Measurements from ENCODE around the gene EIF5. TPM values are rescaled to one million over a fixed set of nuclear protein-coding genes. Genes with fewer than 3 reads are reported as not detected.

EIF5 gene
- total and polyA plus RNA-seq, 2 of the 4 experiments (the other 2 are of a cell fraction), result 181 to 241 TPM

DNA sequence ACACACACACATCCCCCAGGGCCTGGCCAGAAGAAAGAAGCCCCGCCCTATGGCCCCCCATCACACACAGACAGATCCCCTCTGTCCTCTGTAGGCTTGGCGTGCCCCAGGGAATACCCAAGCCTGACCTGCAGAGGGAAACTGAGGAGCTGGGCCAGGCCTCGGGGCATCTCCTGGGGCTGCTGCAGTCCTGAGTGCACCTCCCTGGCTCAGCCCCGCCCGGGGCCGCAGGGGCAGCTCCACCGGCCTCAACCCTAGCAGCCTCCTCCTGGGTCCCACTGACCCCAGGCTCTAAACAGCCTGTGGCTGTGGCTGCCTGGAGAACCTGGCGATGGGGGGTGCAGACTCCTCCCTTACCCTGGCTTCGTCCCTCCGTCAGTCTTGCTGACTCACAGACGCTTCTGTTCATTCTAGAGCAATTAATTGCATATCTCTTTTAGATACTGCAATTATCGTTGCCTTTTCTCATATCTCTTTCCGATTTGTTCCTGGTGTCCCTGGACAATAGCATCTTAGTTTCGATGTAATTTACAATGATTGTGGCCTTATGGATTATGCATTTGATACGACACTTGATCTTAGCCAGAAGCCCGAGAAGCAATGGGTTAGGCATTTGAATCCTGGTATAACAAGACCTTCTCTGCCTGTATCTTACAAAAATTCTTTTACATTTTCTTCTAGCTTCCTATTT lies 45.8 kb upstream of the EIF5 start:
- CTCF ChIA-PET, result interaction anchor here (0.7 kb wide), 1 partner anchor 26 kb away, joined by 3 read pairs; no protein-coding TSS in a partner anchor
- intact Hi-C loops (cut with micrococcal nuclease) (no loop called here), dilution Hi-C loops (cut with HindIII; ENCODE audit: low sequenced_read_pairs, unreplicated experiment) (no loop called here), in situ Hi-C loops (cut with MboI; ENCODE audit: low sequenced_read_pairs) (no loop called here)
- Histone ChIP-seq H3K9me3 (ENCODE audit: control insufficient read depth, insufficient read depth, low read length) (no peaks in the 10 kb centered on the region), H3K4me3 (ENCODE audit: insufficient read depth, low read depth, low read length) (no peak overlapping the region), H3K27ac (ENCODE audit: insufficient read depth, low read length) (no peak overlapping the region), H2AK5ac (ENCODE audit: low read depth, low read length) (no peak overlapping the region), H4K8ac (ENCODE audit: low read depth in 2 of 2, low read length in 2 of 2) (no peak overlapping the region), H3K4ac (ENCODE audit: low read depth, low read length) (no peak overlapping the region), H3K4me1 (ENCODE audit: control insufficient read depth, insufficient read depth, low read length) (no peaks in the 10 kb centered on the region), H2BK120ac (ENCODE audit: low read depth, low read length) (no peak overlapping the region), H3K9me1 (ENCODE audit: insufficient read depth, low read length) (no peaks in the 10 kb centered on the region), H4K91ac (ENCODE audit: insufficient read depth, low read depth, low read length) (no peak overlapping the region), H2AFZ (replicated peaks; ENCODE audit: low read length, poor library complexity) (no peak overlapping the region), H3K14ac (replicated peaks; ENCODE audit: low read depth, low read length) (no peak overlapping the region), H2AK9ac (replicated peaks; ENCODE audit: low read depth, low read length, poor library complexity) (no peak overlapping the region), H2BK15ac (ENCODE audit: low read depth, low read length) (no peak overlapping the region), H3K4me2 (ENCODE audit: low read depth, low read length) (no peak overlapping the region), H4K20me1 (ENCODE audit: insufficient read depth, low read length) (no peaks in the 10 kb centered on the region; the same call in 1 of the 2 replicates), H3K23ac (ENCODE audit: low read depth, low read length) (no peak overlapping the region), H3K18ac (ENCODE audit: low read depth, low read length) (no peak overlapping the region), H3K36me3 (ENCODE audit: control insufficient read depth, insufficient read depth, low read length) (no peaks in the 10 kb centered on the region), H3K27me3 (ENCODE audit: control insufficient read depth, insufficient read depth, low read length) (peaks cover 61% of the 10 kb centered on the region), H3K9ac (ENCODE audit: low read depth, low read length) (no peak overlapping the region), H3K56ac (ENCODE audit: extremely low read depth, insufficient read depth, low read length) (no peak overlapping the region), H2BK20ac (ENCODE audit: low read depth, low read length) (no peak overlapping the region), H4K5ac (ENCODE audit: low read depth, low read length) (no peak overlapping the region), H3K79me1 (ENCODE audit: low read depth in 1 of 2, low read length in 2 of 2) (no peaks in the 10 kb centered on the region), H2BK5ac (ENCODE audit: low read depth, low read length, poor library complexity, severe bottlenecking) (no peak overlapping the region)
- BruUV-seq (replicated peaks), result no TSS peak
- no peak for DNase-seq
- TF ChIP-seq SMC3 (IDR thresholded peaks at IDR 0.05; ENCODE audit: low read depth, low read length), result no peak
- TF ChIP-seq MAFK (IDR thresholded peaks at IDR 0.05; ENCODE audit: low read depth, low read length), result no peak
- no peak for TF ChIP-seq RFX5 (IDR thresholded peaks at IDR 0.05; ENCODE audit: low read depth, low read length)
- no peak for TF ChIP-seq BHLHE40 (IDR thresholded peaks at IDR 0.05; ENCODE audit: low read depth, low read length)
- TF ChIP-seq RAD21 (IDR thresholded peaks at IDR 0.05; ENCODE audit: low read length), result no peak
- TF ChIP-seq NFE2L2 (IDR thresholded peaks at IDR 0.05; ENCODE audit: low read depth, low read length), result no peak
- TF ChIP-seq CEBPB (IDR thresholded peaks at IDR 0.05; ENCODE audit: low read depth, low read length), result no peak
- POLR2A ChIA-PET (ENCODE audit: unreplicated experiment), result no interaction called here
- ATAC-seq (ENCODE audit: low read depth), result no peak
- 80% methylated on average over 2 of the region's 16 CpGs; no CpG with 5 or more reads in 1 of the 2 experiments for WGBS, 2 experiments (ENCODE audit: extremely low coverage in 2 of 2, insufficient read length in 1 of 2)
